GM19193 (cell line): Measurements from ENCODE around the gene MAPK8IP1.

Source experiments
- POLR2A ChIP-seq: IDR thresholded peaks from 4 replicates; pipeline ENCODE4 v1.6.1; 2011; ENCODE audit not compliant: insufficient read depth, insufficient read length; ENCODE audit errors: extremely low read depth

The MAPK8IP1 gene

GRCh38 chr11:45877221-45877620 is 8.2 kb upstream of the MAPK8IP1 start:
- no peak for TF ChIP-seq POLR2A

GRCh38 chr11:45877845-45878244 is 7.6 kb upstream of the MAPK8IP1 start:
- no peak for TF ChIP-seq POLR2A

GRCh38 chr11:45879803-45880686 is 5.4 kb upstream of the MAPK8IP1 start:
- TF ChIP-seq POLR2A, result no peak

GRCh38 chr11:45880772-45881570 is 4.5 kb upstream of the MAPK8IP1 start:
- no peak for TF ChIP-seq POLR2A

- no peak for TF ChIP-seq POLR2A
These were observed 3.6 kb upstream of the MAPK8IP1 start for GRCh38 chr11:45881708-45882368.

GRCh38 chr11:45884596-45885185 is 760 bp upstream of the MAPK8IP1 start:
- TF ChIP-seq POLR2A, result no peak

- TF ChIP-seq POLR2A, result no peak
These were observed 670 bp downstream of the MAPK8IP1 start for GRCh38 chr11:45885921-45886721.

GRCh38 chr11:45886816-45887520 is 1.5 kb downstream of the MAPK8IP1 start:
- no peak for TF ChIP-seq POLR2A

GRCh38 chr11:45887587-45887986 is 2.1 kb downstream of the MAPK8IP1 start:
- no peak for TF ChIP-seq POLR2A

GRCh38 chr11:45889555-45889954 is 4.1 kb downstream of the MAPK8IP1 start:
- TF ChIP-seq POLR2A, result no peak

- TF ChIP-seq POLR2A, result no peak
These were observed 4.5 kb downstream of the MAPK8IP1 start for GRCh38 chr11:45889966-45890365.

- no peak for TF ChIP-seq POLR2A
These were observed 5.6 kb downstream of the MAPK8IP1 start for GRCh38 chr11:45890886-45891550.

- no peak for TF ChIP-seq POLR2A
These were observed 7.4 kb downstream of the MAPK8IP1 start for GRCh38 chr11:45892856-45893255.
